ENCODE data around the gene CHST13.

CHST13 gene

DNA sequence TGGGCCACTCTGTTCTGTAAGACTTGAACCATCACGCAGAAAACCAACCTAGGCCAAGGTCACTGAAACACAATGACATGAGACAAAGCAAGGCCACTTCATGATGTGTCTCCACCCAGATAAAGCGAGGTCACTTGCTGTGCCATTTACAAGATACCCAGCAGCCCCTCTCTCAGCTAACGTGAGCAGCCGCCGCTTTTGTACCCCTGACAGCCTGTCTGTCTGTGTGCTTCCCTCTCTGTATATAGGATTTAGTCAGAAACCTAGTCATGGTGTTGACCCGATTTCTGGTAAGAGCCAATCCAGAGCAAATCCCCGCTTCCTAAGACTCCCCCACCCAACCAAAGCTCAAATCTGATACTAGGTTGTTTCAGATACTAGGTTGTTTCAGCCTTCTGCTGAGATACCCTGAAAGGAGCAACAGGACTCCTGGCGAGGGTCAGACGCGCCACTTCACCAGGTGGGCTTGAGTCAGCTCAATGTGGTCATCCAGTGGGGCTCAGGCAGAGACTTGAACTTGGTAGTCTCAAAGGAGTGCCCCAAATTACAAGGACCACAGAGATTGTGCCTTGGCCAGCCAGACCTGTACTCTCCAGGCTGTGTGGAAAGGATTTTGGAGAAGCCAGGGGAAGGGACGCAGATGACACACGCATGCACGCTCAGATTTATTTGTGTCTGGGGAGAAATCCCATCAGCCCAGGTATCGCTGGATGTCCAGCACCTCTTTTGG is 45.2 kb upstream of the CHST13 start:
- in situ Hi-C loops (cut with MboI; ENCODE audit: low pct_unique_long_range_greater_than_20kb, low sequenced_read_pairs, unreplicated experiment), result no loop called here

DNA sequence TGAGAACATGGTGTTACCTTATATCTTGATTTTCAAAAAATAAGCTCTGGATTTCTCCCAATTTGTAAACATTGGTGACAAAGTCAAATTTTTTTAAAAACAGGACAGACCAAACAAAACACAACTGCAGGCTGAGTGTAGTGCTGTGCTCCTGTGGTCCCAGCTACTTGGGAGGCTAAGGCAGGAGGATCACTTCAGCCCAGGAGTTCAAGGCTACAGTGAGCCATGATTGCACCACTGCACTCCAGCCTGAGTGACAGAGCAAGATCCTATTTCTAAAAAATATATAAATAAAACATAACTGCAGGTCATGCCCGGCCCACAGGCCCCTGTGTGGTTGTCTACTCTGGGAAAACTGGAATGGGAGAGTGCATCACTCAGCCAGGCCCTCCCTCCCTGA is 44.3 kb upstream of the CHST13 start:
- TF ChIP-seq, protein P1, sequence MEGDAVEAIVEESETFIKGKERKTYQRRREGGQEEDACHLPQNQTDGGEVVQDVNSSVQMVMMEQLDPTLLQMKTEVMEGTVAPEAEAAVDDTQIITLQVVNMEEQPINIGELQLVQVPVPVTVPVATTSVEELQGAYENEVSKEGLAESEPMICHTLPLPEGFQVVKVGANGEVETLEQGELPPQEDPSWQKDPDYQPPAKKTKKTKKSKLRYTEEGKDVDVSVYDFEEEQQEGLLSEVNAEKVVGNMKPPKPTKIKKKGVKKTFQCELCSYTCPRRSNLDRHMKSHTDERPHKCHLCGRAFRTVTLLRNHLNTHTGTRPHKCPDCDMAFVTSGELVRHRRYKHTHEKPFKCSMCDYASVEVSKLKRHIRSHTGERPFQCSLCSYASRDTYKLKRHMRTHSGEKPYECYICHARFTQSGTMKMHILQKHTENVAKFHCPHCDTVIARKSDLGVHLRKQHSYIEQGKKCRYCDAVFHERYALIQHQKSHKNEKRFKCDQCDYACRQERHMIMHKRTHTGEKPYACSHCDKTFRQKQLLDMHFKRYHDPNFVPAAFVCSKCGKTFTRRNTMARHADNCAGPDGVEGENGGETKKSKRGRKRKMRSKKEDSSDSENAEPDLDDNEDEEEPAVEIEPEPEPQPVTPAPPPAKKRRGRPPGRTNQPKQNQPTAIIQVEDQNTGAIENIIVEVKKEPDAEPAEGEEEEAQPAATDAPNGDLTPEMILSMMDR (IDR thresholded peaks at IDR 0.05; ENCODE audit: extremely low read depth, insufficient read depth, missing control alignments), result no peak
- in situ Hi-C loops (cut with MboI; ENCODE audit: low pct_unique_long_range_greater_than_20kb, low sequenced_read_pairs, unreplicated experiment), result no loop called here
- no peak for DNase-seq (ENCODE audit: low spot score)

More for the DNA sequence above, 45.2 kb upstream of the CHST13 start:
- DNase-seq (ENCODE audit: low spot score), result no peak
- TF ChIP-seq, protein P1 (IDR thresholded peaks at IDR 0.05; ENCODE audit: extremely low read depth, insufficient read depth, missing control alignments), result no peak

DNA sequence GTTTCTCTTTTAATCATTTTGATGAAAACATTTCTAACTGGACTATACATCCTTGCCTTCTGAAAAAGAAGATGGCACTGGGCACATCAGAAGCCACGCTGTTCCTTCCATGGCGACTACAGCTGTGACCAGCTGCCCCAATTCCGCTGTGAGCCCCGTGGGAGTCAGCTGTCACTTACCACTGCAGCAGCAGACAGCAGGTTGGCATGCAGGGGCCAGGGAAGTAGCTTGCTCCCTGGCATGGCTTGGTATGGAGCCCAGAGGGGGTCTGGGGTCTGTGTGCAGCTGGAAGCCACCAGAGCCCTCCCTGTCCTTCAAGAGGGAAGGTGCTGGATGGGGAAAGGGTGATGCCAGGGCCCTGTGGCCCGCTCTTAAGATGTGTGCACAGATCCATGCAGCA is 43.7 kb upstream of the CHST13 start:
- in situ Hi-C loops (cut with MboI; ENCODE audit: low pct_unique_long_range_greater_than_20kb, low sequenced_read_pairs, unreplicated experiment), result no loop called here
- TF ChIP-seq, protein P1 (IDR thresholded peaks at IDR 0.05; ENCODE audit: extremely low read depth, insufficient read depth, missing control alignments), result no peak
- no peak for DNase-seq (ENCODE audit: low spot score)

DNA sequence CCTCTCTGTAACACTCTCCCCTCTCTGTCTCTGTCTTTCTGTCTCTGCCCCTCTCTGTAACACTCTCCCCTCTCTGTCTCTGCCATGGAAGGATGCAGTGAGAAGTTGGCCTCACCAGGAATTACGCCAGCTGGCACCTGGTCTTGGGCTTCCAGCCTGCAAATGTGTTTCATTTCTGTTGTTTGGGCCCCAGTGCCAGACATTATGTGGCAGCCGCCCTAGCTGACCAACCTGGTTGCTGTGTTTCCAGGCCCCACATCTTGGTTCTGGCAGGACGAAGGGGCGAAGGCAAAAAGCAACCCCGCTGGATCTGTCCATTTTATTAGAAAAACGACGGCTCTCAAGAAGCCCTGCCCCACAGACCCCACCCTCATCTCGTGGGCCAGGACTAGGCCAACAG is 43.1 kb upstream of the CHST13 start:
- DNase-seq (ENCODE audit: low spot score), result no peak
- TF ChIP-seq, protein P1 (IDR thresholded peaks at IDR 0.05; ENCODE audit: extremely low read depth, insufficient read depth, missing control alignments), result no peak
- in situ Hi-C loops (cut with MboI; ENCODE audit: low pct_unique_long_range_greater_than_20kb, low sequenced_read_pairs, unreplicated experiment), result no loop called here

DNA sequence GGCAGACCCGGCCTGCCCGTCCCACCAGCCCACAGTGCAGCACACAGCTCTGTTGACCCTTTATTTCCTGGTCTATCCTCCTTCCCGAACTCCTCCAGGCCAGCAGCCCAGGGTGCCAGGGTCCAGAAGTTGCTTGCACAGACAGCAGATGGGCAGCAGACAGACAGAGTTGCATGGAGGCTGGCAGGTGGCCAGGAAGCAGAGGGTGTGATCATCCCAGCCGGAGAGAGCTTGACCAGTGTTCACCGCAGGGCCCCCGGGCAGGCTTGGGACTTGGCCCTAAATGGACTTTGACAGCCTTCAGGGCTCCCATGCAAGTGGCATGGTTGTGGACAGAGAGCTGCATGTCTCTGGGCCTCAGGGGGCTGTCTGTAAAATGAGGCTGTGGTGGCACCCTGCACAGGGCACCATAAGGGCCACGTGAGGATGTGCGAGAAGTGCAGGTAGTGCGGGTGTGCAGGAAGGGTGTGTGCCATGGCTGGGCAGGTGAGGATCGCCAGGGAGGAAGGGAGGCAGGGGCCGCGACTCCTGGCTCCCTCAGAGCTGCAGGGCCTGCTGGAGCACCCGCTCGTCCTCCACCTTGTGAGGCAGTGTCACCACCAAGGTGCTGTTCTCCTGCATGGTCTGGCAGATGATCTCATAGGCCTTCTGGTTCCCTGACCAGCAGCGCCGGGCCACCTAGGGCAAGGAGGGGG is 42.0 kb upstream of the CHST13 start:
- DNase-seq (ENCODE audit: low spot score), result no peak
- TF ChIP-seq, protein P1 (IDR thresholded peaks at IDR 0.05; ENCODE audit: extremely low read depth, insufficient read depth, missing control alignments), result no peak
- in situ Hi-C loops (cut with MboI; ENCODE audit: low pct_unique_long_range_greater_than_20kb, low sequenced_read_pairs, unreplicated experiment), result no loop called here

DNA sequence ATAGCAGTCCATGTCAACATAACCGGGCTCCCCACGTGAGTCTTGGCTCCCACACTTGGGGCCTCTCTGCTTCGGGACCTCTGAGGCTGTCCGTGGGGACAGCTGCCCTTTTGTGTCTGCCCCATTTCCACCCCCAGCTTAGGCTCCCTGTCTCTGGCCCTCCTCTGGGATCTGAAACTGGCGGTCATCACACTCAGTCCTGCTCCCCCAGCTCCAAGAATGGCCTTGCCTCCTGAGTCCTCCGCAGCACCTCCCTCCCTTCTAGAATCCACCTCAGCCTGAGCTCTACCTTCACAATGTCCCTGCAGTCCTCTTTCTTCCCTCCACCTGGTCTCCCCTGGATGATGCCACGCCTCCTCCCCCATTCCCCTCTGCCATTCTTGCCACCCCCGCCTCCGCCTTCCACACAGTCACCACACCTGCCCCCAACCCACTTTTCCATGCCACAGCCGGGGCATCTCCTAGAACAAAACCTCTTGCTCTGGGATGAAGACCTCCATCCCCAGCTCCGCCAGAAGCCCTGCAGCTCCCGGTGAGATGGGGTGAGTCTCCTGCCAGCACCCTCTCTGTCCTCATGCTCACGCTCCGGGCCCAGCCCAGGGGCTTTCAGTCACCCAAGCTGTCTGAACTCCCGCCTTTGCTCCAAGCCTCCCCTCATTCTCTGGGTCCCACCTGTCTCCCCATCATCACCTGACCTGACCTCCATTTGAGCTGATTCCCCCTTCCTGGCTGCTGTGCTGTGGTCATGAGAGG is 41.3 kb upstream of the CHST13 start:
- TF ChIP-seq, protein P1 (IDR thresholded peaks at IDR 0.05; ENCODE audit: extremely low read depth, insufficient read depth, missing control alignments), result no peak
- DNase-seq (ENCODE audit: low spot score), result no peak
- in situ Hi-C loops (cut with MboI; ENCODE audit: low pct_unique_long_range_greater_than_20kb, low sequenced_read_pairs, unreplicated experiment), result no loop called here
